GM11168 (cell line): Measurements from ENCODE around the gene RRP8.

ENCODE experiments used
- in situ Hi-C: fragments of 300-500 bp; cut with MboI; formaldehyde crosslinking; loops from one replicate; pipeline ENCODE4 v1.12.0; 2022; ENCODE audit warnings: low sequenced_read_pairs; ENCODE audit not compliant: unreplicated experiment

The RRP8 gene

GRCh38 chr11:6603287-6604080, at the start of gene RRP8, which contains the start of gene ILK:
TSS of gene RRP8 (minus strand) at chr11:6603616. CDS start at chr11:6603502, 114 bp downstream.
TSS of gene ILK (plus strand) at chr11:6603774. CDS start at chr11:6604272, 498 bp downstream.
- in situ Hi-C loops, result no loop called here

- in situ Hi-C loops, result no loop called here
Observed at GRCh38 chr11:6653097-6653496, 49.7 kb upstream of the RRP8 start.

- in situ Hi-C loops, result no loop called here
Observed at GRCh38 chr11:6652182-6652581, 48.8 kb upstream of the RRP8 start.

- in situ Hi-C loops, result no loop called here
Observed at GRCh38 chr11:6650980-6651379, 47.6 kb upstream of the RRP8 start.

- in situ Hi-C loops, result no loop called here
Observed at GRCh38 chr11:6650104-6650503, 46.7 kb upstream of the RRP8 start.

- in situ Hi-C loops, result no loop called here
Observed at GRCh38 chr11:6648501-6648900, 45.1 kb upstream of the RRP8 start.

- in situ Hi-C loops, result no loop called here
Observed at GRCh38 chr11:6647836-6648235, 44.4 kb upstream of the RRP8 start.

GRCh38 chr11:6646918-6647679, 43.7 kb upstream of the RRP8 start:
- in situ Hi-C loops, result no loop called here

GRCh38 chr11:6646576-6646917, 43.1 kb upstream of the RRP8 start:
- in situ Hi-C loops, result no loop called here

GRCh38 chr11:6646071-6646470, 42.7 kb upstream of the RRP8 start:
- in situ Hi-C loops, result no loop called here

- in situ Hi-C loops, result no loop called here
Observed at GRCh38 chr11:6642957-6643356, 39.5 kb upstream of the RRP8 start.

GRCh38 chr11:6640985-6641701, 37.7 kb upstream of the RRP8 start:
- in situ Hi-C loops, result no loop called here

GRCh38 chr11:6640036-6640984, 36.9 kb upstream of the RRP8 start:
- in situ Hi-C loops, result no loop called here

GRCh38 chr11:6638429-6638828, 35.0 kb upstream of the RRP8 start:
- in situ Hi-C loops, result no loop called here

- in situ Hi-C loops, result no loop called here
Observed at GRCh38 chr11:6637871-6638270, 34.5 kb upstream of the RRP8 start.

GRCh38 chr11:6636480-6636879, 33.1 kb upstream of the RRP8 start:
- in situ Hi-C loops, result no loop called here

GRCh38 chr11:6635082-6635932, 31.9 kb upstream of the RRP8 start:
- in situ Hi-C loops, result no loop called here

- in situ Hi-C loops, result no loop called here
Observed at GRCh38 chr11:6634534-6634933, 31.1 kb upstream of the RRP8 start.
